Kidney tubule cell (primary cell): Measurements from ENCODE around the gene C6.
A peak's percentile ranks its signal among the peaks of the same experiment; 100 is the strongest.
"Not testable (repeated sequence)": the region's sequence is repeated elsewhere in the genome, so short reads cannot be mapped to it uniquely, and the experiment has no call there.

Source experiments
- DNase-seq: peaks from one replicate; pipeline ENCODE4 v3.0.0-alpha.2; 2018; ENCODE audit warnings: low spot score

Gene C6

DNA sequence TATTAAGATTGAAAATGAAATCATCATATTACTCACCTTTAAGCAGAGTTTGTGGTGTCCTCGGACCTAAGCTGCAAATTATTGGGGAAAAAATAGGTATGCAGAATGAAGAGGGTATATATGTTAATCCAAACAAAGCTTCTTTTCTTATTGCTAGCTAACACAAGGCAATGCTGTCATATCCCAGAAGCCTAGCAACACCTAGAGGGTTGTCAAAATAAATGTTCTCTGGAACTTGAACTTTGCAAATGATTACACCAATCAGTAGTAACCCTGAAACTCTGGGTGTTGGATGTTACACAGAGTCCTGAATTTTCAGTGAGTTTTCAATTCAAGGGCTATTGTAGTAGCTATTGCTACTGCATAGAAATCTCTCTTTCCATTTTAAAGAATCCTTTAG is at the start of gene C6:
TSS of gene C6 (minus strand) at position 193 of the 400 bp plus-strand sequence. CDS start 10,302 bp downstream, outside the sequence.
- no peak for DNase-seq

DNA sequence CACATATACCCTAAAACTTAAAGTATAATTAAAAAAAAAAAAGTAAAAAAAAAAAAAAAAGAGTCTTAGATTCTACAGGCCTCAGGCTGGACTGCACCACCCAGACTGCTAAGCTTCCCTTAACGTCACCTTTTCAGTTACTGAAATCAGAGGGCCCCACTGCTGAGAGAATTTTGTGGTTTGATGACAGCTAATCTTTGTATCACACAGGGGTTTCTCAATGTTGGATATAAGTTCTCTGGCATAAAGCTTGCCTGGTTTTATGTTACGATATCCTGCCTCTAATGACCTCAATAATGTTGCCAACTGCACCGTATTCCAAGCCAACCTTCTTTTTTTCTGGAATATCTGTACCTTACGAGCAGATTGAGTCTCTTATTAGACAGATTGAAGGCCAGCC is 43.1 kb upstream of the C6 start:
- DNase-seq: no peak

DNA sequence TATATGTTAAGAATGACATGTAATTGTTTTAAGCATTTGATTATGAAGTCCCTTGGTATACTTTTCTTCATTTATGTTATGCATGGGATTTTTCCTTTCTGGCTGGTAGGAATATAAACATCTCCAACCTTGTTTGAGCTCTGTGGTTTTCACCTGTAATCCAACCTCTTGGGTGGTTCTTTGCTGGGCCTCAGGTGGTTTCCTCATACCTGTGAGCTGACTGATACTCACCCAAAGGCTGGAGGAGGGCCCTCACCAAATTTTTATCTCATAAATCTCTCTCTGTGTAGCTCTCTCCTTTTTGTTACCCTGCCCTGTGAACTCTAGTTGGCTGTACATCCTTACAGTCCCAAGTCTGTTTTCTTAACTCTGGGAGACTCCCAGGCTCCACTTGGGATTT is 39.8 kb upstream of the C6 start:
- peak; percentile 46 for DNase-seq

DNA sequence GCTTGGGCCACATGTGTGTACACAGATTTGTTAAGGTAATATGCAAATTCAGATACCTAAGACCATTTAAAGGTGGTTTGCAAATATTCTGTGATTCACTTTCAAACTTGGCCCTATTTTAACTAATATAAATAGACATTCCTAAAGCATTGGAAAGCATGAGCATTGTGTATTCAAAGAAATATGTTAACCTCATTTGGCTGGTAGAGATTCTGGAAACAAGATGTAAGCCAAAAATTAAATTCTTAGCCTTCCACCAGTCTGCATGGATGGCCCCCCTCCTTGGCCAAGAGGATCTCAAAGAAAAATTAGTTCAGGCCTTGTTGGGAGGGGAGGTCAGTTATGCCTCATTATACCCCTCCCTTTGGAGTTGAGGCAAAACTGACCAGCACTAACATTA is 38.7 kb upstream of the C6 start:
- no peak for DNase-seq

DNA sequence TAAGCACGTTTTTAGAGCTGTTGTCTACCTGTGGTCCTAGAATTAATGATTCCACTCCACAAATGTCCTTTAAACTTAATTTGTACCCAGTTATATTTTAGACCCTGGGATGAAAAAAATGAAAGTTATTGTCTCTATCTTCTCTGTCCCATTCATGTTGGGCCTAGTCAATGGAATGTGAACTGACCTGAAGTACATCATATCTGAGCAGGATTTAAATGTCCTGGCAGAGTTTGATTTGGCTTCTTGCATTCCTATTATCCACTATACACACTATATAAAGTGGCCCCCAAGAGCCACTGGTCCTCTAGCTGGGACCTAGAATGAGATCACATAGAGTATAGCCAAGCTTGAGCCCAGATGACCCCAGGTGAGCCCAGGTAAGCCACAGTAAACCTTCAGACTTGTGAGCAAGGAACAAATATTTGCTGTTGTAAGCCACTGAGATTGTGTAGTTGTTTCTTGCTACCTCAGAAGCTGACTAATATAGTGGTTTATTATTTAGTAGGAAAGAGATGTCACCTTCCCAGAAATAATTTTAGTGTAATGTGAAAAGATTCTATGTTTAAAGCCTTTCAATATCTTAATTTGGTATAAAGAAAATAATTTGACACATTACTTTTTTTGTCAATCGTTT is 37.1 kb upstream of the C6 start:
- no peak for DNase-seq

DNA sequence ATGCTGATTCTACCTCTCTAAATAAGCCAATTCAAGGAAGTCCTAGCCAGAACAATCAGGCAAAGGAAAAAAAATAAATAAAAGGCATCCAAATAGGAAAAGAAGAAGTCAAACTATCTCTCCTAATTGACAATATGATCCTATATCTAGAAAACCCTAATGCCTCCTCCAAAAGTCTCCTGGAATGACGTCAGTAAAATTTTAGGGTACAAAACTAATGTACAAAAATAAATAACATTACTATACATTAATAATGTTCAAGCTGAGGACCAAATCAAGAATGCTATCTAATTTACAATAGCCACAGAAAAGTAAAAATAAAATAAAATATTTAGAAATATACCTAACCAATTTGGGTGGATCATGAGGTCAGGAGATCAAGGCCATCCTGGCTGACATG is 33.8 kb upstream of the C6 start:
- no peak for DNase-seq

DNA sequence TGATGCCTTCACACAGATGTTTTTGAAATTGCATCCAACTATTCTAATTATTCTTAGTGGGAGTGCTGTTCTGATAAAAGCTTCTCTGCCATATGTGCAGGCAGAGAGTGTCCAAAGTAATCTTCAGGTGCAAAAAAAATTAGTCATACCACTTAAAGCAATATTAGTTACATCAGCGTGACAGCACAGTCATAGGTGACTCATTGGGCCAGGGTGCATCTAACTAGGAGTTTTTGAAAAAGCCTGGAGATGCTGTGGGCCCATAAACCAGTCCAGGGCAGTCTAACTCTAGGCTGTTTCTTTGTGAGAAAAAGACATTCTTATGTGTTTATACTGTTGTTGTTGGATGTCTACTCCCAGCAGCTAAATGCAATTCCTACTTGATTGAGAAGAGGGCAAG is 33.0 kb upstream of the C6 start:
- DNase-seq: peak; percentile 85

DNA sequence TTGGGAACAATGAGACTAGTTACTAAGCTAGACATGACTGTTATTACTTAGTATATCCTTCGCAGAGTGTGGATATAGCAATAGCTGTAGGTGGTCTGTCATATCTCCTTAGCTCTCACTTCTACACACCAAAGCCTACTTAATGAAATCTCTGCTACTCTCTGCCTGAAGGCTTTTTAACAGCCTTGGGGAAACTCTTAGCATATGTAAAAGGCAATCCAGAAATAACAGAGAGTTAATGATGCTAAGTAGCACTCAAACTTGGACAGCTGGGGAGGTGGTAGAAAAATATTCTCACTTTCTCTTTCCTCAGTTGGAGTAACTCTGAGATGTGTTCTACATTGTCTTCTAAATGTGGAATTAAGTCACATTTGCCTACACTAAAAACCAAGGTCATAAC is 30.2 kb upstream of the C6 start:
- no peak for DNase-seq

DNA sequence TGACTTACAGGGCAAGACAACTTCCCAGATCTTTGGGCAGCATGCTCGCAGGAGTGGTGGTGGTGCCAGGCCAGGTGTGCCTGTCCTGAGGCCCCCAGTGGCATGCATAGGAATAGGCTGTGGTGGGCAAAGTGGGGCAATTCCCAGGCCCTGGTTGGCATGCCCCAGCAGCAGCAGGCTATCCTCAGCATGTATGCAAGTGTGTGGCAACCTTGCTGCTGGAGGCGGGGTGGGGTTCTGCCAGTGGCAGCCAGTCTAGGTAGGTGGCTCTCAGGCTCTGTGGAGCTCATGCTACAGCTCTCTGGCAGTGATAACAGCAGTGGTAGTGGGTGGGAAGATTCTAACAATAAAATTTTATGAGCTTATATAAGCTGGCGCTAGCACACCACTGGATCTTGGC is 27.7 kb upstream of the C6 start:
- DNase-seq: no peak

DNA sequence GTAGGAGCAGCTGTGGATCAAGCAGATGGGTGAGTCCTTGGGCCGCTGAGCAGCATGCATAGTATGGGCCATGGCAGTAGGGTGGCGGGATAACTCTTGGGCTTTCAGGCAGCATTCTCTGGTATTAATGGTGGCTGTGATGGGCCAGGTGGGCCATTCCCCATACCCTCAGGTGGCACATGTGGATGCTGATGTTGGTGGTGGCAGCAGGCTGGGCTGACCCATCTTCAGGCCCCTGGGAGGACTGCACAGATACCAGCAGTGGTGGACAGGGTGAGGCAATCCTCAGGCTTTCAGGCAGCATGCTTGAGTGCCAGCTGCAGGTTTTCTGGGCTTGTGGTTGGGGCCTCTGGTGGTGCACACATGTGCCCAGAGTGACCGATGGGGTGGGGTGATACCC is 27.1 kb upstream of the C6 start:
- DNase-seq: no peak

DNA sequence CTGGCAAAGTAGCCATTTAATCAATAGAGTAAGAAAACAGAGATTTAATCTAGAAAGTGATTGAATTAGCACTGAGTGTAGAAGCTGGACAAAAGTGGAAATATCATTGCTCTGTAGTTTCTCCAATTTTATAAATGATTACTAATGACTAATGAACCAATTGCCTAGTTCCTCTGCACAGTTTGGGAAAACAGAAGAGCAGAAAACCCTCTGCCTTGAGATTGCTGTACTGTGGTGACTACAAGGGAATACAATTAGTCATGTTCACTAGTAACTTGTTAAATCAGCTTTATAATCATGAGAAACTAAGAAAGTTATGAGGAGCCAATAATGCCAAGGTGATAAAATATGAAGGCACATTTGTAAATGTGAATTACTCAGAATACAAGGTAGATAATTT is 21.1 kb upstream of the C6 start:
- no peak for DNase-seq

DNA sequence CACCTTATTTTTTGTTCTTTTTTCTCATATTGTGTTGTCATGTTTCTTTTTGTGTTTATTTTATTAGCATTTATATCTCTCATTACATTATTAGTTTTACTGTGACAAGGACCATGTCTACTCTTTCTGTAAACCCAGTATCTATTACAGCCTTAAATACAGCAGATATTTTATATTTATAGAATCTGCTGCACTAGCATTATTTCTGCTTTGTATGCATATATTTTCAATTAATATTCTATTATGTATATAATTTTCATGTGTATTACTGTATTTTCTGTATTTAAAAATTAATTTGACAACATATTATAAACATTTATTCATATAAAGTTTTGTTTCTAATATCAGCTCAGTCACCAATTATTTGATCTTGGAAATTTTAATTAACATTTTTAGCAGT is 19.5 kb upstream of the C6 start:
- no peak for DNase-seq

DNA sequence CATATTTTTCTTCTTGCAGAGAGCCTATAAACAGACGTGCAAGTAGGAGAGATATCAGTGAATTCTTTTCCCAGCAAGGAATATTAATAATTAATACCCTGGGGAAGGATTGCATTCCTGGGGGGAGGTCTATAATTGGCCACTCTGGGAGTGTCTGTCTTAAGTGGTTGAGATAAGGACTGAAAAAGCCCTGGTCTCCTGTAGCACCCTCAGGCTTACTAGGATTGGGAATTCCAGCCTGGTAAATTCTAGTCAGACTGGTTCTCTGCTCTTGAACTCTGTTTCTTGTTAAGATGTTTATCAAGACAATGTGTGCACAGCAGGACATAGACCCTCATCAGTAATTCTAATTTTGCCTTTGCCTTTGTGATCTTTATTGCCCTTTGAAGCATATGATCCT is 16.9 kb upstream of the C6 start:
- DNase-seq: not testable (repeated sequence)

DNA sequence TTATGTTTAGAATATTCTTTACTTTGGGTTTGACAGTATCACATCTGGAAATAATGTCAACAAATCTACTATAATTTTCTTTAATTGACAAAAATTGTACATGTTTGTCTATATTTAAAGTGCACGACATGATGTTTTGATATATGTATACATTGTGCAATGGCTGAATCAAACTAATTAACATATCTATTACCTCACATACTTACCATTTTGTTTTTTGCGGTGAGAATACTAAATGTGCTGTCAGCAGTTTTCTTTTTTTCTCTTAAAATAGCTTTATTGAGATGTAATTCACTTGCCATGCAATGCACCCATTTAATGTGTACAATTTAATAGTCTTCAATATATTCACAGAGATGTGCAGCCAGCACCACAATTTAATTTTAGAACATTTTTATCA is 10.6 kb upstream of the C6 start:
- DNase-seq: no peak

DNA sequence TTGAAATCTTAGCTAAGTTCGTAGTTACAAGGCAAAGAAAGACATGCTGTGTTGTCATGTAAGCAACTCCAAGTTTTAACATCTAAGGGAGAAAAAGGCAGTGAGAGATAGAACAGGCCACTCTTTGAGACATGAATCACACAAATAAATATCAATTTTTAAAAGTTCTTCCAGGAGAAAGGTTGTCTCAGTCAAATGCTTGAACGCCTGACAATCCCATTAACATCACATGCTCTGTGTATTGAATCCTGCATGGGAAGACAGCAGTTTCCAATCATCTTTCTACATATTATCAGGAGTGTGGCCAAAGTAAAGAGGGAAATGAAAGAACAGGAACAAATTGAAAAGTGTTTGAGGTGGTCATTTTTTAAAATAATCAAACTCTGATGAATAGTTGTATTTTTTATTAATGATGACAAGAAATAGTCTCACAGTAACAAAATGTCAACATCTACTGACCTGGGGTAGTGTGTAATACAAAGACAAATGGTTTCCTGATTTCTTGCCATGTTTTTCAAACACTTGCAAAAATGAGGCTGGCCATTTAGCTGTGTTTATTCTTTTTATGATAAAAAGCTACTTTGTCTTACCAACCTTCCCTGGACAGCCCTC is 6.4 kb upstream of the C6 start:
- no peak for DNase-seq

DNA sequence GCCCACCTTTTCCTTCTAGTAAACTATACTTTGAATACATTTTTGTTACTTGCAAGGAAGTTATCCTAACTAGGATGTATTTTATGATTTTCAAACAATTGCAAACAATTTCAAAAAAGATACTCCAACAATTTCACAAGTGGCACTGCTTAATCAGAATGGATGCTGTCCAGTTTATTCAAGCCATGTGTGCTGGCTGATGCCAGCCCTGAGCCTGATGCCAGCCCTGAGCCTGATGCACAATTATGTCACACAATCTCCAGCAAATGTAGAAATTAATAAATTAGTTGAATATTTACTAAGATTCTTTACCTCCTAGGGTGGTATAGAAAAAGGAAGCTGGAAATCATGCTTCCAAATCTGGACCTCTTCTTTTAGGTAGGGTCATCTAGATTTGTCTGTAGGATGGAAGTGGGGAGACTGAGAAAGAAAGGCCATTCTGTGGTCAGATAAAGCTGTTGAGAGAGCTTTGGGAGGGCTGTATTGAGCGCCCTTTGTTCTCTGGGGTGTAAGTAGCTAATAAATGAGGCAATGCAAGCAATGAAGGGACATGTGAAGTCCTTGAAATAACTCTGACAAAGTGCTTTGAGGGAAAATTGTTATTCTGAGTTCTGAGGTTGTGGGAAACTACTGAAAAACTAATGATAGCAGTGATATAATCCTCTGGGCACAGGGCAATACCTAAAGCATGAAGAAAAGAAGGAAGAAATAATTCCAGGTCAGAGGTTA is 5.8 kb upstream of the C6 start:
- no peak for DNase-seq

DNA sequence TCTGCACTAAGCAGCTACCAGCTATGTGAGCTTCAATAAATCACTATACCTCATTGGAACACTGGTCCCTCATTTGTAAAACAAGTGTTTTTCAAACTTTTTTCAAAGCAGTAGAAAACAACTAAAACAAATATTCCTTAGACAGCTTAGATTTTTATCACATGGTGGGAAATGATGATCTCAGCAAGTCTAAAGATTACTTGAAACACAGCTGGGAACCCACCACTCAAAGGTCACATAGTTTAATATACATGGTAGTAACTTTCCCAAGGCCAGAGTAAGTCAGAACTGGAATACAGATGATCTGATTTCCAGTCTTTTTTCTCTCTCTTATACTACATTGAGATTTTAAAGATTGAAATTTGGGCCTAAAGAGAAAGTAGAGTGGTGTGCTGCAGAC is 850 bp upstream of the C6 start:
- DNase-seq: no peak

DNA sequence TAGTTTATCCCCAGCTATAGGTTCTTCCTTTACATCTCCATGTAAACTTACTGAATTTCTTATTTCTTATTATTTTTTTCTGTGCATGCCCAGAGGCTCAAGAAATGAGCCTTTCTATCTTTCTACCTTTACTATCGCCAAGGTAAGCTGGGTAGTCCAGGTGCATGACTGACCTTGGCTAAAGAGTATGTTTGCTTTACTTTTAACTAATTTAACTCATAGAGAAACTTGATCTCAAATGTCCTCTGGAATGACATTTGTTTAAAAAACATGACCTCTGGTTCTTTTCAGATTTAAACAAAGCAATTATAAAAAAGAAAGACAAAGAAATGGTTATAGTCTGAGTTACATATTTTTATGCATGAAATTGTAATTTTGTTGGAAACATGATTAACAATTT is 397 bp downstream of the C6 start:
- no peak for DNase-seq

DNA sequence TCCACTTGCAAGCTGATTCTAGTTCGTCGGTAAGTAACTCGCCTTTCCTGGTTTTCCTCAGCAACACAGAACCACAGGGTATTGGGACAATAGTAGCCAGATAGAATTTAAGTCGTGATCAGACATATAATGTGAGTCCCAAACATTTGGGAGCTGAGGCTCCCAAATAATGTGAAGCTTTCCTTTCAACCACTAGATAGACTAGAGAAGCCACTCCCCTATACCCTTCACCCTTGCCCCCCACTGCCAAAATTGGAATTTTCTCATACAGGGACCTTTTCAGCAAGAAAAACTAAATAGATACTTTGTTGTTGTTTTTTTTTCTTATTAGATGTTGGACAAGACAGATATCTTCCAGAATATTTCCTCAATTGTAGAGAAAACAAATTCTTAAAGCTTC is 1.9 kb downstream of the C6 start:
- DNase-seq: no peak

DNA sequence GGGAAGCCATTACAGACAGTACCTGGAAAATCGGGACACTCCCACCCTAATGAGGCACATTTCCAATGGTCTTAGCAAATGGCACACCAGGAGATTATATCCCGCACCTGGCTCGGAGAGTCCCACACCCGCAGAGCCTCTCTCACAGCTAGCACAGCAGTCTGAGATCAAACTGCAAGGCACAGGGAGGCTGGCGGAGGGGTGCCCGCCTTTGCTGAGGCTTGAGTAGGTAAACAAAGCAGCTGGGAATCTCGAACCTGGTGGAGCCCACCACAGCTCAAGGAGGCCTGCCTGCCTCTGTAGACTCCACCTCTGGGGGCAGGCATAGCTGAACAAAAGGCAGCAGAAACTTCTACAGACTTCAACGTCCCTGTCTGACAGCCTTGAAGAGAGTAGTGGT is 7.9 kb downstream of the C6 start:
- not testable (repeated sequence) for DNase-seq

DNA sequence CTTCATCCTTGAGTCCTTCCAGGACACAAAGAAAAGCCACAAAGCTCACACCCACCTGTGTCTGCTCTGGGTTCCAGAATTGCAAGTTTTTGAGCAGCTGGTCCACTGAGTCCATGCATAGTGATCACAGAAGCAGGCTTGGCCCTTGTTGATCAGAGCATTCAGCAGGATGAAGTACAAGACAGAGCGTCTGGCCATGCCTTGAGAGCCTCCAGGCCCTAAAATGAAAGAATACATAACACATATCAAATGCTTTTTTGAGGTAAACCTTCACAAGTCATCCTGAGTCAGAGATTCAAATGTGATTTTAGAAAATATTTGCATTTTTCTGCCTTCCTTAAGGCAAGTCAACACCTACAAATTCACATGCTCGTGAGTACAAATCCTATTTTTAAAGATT is 10.3 kb downstream of the C6 start:
- no peak for DNase-seq

DNA sequence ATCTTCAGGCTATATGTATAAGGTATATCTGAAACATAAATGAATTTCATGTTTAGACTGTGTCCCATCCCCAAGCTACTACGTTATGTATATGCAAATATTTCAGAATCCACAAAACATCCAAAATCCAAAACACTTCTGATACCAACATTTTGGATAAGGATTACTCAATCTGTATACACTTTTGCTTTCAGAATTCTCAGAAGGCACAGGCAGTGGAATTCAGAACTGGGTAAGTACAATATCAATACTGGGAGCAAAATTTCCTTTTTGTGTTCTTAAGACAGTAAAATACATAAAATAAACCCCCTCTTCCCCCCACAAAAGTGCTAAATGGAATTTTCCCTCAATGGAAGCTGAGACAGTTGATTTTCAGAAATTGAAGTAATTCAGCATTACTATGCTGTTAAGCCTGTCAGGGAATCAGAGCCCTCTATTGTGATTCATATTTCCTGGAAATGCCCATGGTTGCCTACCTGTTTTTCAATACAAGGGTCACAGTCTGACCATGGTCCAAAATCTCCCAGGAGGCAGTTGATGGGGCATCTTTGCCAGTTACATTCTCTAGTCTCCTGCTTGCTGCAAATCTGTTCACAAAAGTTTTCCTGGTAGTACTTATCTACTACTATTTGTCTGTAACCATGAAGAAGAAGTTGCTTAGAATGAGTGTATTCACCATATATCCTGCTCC is 12.1 kb downstream of the C6 start:
- no peak for DNase-seq

DNA sequence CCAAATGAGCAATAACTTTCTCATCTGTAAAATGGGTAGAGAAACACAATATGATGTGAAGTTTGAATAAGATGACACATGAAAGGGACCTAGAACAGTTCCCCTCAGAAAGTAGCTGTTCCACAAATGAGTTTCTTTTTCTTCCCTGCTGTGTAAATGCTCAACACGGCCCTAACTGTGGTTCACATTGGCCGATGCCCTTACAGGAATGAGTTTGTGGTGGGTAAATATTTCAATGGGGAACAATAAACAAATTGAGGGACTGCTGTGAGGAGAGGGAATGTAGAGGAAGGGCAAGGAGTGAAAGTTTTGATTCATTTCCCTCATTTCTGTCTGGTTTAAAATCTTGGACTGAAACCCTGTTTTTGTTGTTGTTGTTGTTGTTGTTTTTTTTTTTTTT is 12.8 kb downstream of the C6 start:
- no peak for DNase-seq
